Left hindlimb (tissue), 1 donor: ENCODE measurements around the gene ADGRD1.
"Not testable (repeated sequence)": the region's sequence is repeated elsewhere in the genome, so short reads cannot be mapped to it uniquely, and the experiment has no call there.

Experiments
- DNase-seq: peaks from one replicate; pipeline ENCODE4 v3.0.0-alpha.2; 2018

ADGRD1 gene

GRCh38 chr12:130953771-130954543 is at the start of gene ADGRD1:
Gene ADGRD1, plus strand, starts transcription at chr12:130953907. Its CDS starts 559 bp downstream, at chr12:130954466.
- peak; percentile 79 for DNase-seq

- DNase-seq, result no peak
Observed at GRCh38 chr12:130904064-130904463, 49.6 kb upstream of the ADGRD1 start.

- DNase-seq, result not testable (repeated sequence)
Observed at GRCh38 chr12:130904936-130905455, 48.7 kb upstream of the ADGRD1 start.

GRCh38 chr12:130909111-130909510 is 44.6 kb upstream of the ADGRD1 start:
- no peak for DNase-seq

GRCh38 chr12:130911193-130911592 is 42.5 kb upstream of the ADGRD1 start:
- no peak for DNase-seq

- DNase-seq, result no peak
Observed at GRCh38 chr12:130911933-130912332, 41.8 kb upstream of the ADGRD1 start.

- peak; percentile 70 for DNase-seq
Observed at GRCh38 chr12:130916241-130916911, 37.3 kb upstream of the ADGRD1 start.

GRCh38 chr12:130917607-130918006 is 36.1 kb upstream of the ADGRD1 start:
- no peak for DNase-seq

GRCh38 chr12:130919086-130919485 is 34.6 kb upstream of the ADGRD1 start:
- no peak for DNase-seq

- no peak for DNase-seq
Observed at GRCh38 chr12:130920119-130920703, 33.5 kb upstream of the ADGRD1 start.

GRCh38 chr12:130920723-130921381 is 32.9 kb upstream of the ADGRD1 start:
- no peak for DNase-seq

GRCh38 chr12:130922511-130922953 is 31.2 kb upstream of the ADGRD1 start:
- DNase-seq, result peak; percentile 73

- DNase-seq, result no peak
Observed at GRCh38 chr12:130924966-130925665, 28.6 kb upstream of the ADGRD1 start.

- DNase-seq, result no peak
Observed at GRCh38 chr12:130925666-130926015, 28.1 kb upstream of the ADGRD1 start.

- DNase-seq, result no peak
Observed at GRCh38 chr12:130929363-130929762, 24.3 kb upstream of the ADGRD1 start.

- DNase-seq, result no peak
Observed at GRCh38 chr12:130932061-130932930, 21.4 kb upstream of the ADGRD1 start.

- DNase-seq, result no peak
Observed at GRCh38 chr12:130933269-130933995, 20.3 kb upstream of the ADGRD1 start.

GRCh38 chr12:130934753-130935152 is 19.0 kb upstream of the ADGRD1 start:
- no peak for DNase-seq

GRCh38 chr12:130936561-130936960 is 17.1 kb upstream of the ADGRD1 start:
- DNase-seq, result no peak

- DNase-seq, result no peak
Observed at GRCh38 chr12:130937063-130937462, 16.6 kb upstream of the ADGRD1 start.

GRCh38 chr12:130937546-130937945 is 16.2 kb upstream of the ADGRD1 start:
- DNase-seq, result not testable (repeated sequence)
